ENCODE data around the gene ARHGAP27. TPM values are rescaled to one million over a fixed set of nuclear protein-coding genes. Genes with fewer than 3 reads are reported as not detected.
"Not testable (repeated sequence)": the region's sequence is repeated elsewhere in the genome, so short reads cannot be mapped to it uniquely, and the experiment has no call there.

ARHGAP27 gene
- total RNA-seq, 1 donor from 2014 or later = 15.1 TPM

DNA sequence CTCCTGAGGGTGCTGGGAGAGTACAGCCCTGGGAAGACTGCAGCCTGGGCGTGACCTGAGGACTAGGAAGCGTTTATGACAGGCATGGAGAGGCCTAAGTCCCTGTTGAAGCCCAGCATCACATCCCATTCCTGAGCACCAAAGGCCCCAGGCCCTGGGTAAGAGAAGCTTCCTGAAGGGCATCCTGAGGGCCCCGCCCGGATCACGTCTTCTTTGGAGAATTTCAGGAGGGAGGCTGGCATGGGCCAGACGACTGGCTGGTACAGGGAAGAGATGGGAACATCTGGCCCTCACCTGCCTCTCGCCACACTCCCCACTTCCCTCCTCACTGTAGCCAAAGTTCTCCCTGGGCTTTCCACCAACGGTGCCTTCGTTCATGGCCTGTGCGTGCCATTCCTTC is 11.6 kb upstream of the ARHGAP27 start:
- H3K27me3 ChIP-seq (ENCODE audit: low read depth); H3K27ac ChIP-seq (replicated peaks); H3K4me3 ChIP-seq; H3K9me3 ChIP-seq (replicated peaks); intact Hi-C loops (cut with micrococcal nuclease); DNase-seq: not testable (repeated sequence)
- peaks cover 40% of the 10 kb centered on the region for H3K4me1 ChIP-seq
- H3K36me3 ChIP-seq = peaks cover 29% of the 10 kb centered on the region

DNA sequence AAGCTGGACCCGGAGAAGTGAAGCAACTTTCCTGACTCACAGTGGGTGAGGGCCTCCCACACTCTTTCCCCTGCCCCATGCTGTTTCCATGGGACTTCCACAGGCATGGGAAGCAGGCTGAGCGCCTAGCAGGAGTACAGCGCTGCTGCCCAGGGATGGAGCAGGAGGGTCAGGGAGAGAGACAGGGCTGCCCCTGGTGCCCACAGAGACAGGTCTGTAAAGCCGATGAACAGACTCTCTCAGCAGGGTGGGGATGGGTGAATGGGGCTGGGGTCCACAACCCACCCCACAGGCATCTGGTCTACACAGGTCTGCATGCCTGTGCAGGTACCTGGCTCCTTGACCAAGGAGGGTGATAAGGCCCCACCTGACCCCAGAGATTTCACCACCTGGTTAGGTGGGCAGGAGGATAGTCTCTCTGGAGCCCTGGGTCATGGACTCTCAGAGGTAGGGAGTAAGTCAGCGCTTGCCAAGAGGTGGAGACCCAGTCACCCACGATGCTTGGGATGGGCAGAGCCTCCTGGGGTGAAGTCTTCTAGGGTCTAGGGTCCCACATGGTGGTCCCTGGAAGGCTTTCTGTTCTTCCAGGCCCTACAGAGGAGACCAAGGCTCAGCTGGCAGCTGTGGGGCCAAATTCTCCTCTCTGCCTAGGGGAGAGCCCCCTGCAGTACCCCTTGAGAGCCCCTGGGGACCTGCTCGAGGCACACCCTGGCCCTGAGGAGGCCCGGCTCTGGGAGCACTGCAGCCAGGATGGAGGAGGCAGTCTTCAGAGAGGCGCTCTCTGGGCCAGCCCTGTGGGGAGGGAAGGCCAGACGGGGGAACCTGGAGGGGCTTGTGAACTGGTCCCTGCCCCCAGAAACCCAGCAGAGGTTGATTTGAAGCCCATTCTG is 10.9 kb upstream of the ARHGAP27 start:
- DNase-seq; H3K27me3 ChIP-seq (ENCODE audit: low read depth); intact Hi-C loops (cut with micrococcal nuclease); H3K27ac ChIP-seq (replicated peaks); H3K4me3 ChIP-seq; H3K9me3 ChIP-seq (replicated peaks): not testable (repeated sequence)
- H3K36me3 ChIP-seq = peaks cover 32% of the 10 kb centered on the region
- peaks cover 40% of the 10 kb centered on the region for H3K4me1 ChIP-seq

DNA sequence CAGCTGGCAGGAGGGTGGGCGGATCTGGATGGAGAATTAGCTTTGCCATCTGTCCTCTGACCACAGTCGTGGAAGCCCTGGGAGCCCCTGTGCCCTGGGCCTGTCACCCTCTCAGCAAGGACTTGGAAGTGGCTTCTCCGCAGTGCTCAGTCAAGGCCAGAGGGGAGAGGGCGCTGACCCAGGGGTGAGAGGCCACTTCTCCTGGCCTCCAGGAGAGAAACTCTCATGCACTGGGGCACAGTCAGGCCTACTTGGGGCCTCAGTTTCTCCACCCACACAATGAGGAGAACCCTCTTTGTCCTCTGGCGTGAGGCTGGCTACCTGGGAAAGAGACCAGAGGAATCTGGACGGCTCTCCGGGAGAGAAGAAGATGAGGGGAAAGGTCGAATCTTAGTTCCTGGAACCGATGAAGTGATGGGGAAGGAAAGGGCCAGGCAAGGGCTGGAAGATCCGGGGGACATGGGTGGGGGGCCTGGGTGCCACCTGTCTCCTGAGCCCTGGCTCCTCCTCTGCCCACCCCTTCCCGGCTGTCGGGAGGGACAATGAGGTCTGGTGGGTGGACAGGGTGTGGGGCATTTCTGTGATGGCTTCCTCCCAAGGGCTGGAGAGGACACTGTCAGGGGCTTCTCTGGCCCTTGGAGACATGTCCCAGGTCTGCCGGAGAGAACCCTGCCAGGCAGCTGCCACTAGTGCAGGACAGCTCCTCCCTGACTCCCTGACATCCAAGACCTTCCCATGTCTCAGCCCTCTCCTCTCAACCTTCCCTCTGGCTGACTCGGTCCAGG is 9.0 kb upstream of the ARHGAP27 start:
- no peak for DNase-seq
- Histone ChIP-seq H3K27me3 (ENCODE audit: low read depth) (no peaks in the 10 kb centered on the region), H3K9me3 (replicated peaks) (no peaks in the 10 kb centered on the region), H3K27ac (replicated peaks) (no peak overlapping the region), H3K36me3 (peaks cover 46% of the 10 kb centered on the region), H3K4me3 (no peak overlapping the region), H3K4me1 (peaks cover 23% of the 10 kb centered on the region)
- intact Hi-C loops (cut with micrococcal nuclease) = no loop called here
- TF ChIP-seq, protein P1, sequence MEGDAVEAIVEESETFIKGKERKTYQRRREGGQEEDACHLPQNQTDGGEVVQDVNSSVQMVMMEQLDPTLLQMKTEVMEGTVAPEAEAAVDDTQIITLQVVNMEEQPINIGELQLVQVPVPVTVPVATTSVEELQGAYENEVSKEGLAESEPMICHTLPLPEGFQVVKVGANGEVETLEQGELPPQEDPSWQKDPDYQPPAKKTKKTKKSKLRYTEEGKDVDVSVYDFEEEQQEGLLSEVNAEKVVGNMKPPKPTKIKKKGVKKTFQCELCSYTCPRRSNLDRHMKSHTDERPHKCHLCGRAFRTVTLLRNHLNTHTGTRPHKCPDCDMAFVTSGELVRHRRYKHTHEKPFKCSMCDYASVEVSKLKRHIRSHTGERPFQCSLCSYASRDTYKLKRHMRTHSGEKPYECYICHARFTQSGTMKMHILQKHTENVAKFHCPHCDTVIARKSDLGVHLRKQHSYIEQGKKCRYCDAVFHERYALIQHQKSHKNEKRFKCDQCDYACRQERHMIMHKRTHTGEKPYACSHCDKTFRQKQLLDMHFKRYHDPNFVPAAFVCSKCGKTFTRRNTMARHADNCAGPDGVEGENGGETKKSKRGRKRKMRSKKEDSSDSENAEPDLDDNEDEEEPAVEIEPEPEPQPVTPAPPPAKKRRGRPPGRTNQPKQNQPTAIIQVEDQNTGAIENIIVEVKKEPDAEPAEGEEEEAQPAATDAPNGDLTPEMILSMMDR (IDR thresholded peaks at IDR 0.05; ENCODE audit: borderline replicate concordance) = no peak

DNA sequence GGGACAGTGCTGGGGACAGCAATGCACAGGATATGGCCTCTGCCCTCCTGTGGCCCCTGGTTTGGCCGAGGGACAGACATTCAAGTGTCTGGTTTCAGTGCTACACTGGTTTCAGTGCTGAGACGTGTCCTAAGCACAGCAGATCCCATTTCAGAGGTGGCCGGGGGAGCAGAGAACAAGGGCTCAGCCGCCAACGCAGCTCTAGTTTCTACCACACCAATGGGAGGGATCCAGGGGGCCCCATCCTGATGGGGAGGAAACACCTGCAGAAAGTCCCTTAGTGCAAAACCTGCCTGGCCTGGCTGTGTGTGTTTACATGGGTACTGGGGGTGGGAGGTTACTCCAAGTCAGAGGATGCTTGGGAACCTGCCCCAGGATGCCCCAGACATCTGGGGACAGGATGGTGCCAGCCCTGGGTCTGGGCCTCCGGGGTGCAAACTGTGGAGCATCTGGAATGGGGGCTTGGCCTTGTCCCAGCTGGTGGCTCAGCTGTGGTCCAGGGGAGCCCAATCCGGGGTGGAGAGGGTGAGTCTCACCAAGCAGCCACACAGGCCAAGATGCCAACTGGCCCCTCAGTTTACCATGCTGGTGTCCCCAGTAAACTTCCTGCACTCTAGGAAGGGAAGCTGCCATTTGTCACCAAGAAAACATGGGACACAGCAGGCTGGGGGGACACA is 8.3 kb upstream of the ARHGAP27 start:
- Histone ChIP-seq H3K4me1 (peaks cover 15% of the 10 kb centered on the region), H3K36me3 (peaks cover 54% of the 10 kb centered on the region)
- intact Hi-C loops (cut with micrococcal nuclease); H3K27ac ChIP-seq (replicated peaks); H3K9me3 ChIP-seq (replicated peaks); H3K27me3 ChIP-seq (ENCODE audit: low read depth); H3K4me3 ChIP-seq; DNase-seq: not testable (repeated sequence)

DNA sequence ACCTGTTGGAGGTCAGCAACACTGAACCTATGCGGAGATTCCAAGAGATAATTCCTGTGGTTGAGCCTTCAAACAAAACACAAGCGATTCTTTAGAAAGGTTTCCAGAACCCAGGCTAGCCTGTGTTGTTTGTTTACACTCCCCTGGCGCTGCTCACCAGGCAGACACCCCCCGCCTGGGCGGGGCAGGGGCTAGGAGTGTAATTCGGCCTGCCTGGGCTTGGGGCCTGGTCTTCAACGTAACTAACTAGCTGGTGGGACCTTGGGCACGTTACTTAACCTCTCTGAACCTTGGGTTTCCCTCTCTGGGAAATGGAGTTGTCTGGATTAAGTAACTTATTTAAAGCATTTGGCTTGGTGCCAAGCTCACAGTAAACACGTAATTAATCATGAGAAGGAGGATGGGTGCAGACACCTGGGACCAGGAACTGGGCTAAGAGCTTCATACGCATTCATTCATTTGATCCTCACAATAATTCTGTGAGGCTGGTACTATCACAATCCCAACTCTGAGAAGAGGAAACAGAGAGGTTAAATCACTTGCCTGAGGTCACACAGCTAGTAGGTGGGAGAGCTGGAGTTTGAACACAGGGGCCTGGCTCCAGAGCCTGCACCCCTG is 7.6 kb upstream of the ARHGAP27 start:
- peaks cover 9% of the 10 kb centered on the region for H3K4me1 ChIP-seq
- no peak overlapping the region for H3K27ac ChIP-seq (replicated peaks)
- TF ChIP-seq, protein P1 (IDR thresholded peaks at IDR 0.05; ENCODE audit: borderline replicate concordance) = no peak
- DNase-seq = no peak
- intact Hi-C loops (cut with micrococcal nuclease) = no loop called here
- peaks cover 58% of the 10 kb centered on the region for H3K36me3 ChIP-seq
- no peak overlapping the region for H3K4me3 ChIP-seq
- no peaks in the 10 kb centered on the region for H3K9me3 ChIP-seq (replicated peaks)
- no peaks in the 10 kb centered on the region for H3K27me3 ChIP-seq (ENCODE audit: low read depth)

DNA sequence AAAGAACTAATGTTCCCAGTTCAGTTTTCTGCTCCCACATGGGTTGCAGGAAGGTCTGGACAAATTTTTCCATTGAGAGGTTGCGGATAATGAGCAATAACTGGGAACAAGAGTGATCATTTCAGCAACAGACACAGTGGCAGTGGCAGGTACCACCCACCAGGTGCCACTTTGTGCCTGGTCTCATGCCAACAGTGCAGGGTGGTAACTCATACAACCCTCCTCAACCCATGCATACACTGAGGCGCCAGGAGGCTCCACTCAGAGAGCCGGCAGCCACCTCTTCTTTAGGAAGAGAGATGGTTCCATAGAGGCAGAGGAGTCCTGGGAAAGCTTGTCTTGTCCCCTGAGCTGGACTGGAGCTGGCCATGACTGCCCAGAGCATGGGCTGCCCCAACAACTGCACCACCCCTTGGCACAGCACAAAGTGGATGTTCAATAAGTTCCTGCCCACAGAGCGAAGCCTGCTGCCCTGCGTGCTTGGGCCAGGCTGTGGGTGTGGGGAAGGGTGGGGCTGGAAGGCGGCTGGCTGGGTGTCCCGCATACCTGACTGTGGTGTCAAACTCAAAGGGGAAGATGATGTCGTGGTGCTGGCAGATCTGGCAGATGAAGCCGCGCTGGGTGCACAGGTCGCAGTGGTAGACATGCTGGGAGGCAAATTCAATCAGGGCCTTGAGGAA is 6.4 kb upstream of the ARHGAP27 start:
- no peak for DNase-seq
- TF ChIP-seq, protein P1 (IDR thresholded peaks at IDR 0.05; ENCODE audit: borderline replicate concordance) = no peak

More for the DNA sequence above, 6.4 kb upstream of the ARHGAP27 start:
- Histone ChIP-seq H3K27ac (replicated peaks) (no peak overlapping the region), H3K36me3 (peaks cover 58% of the 10 kb centered on the region), H3K4me3 (no peak overlapping the region), H3K27me3 (ENCODE audit: low read depth) (no peaks in the 10 kb centered on the region), H3K4me1 (peaks cover 4% of the 10 kb centered on the region), H3K9me3 (replicated peaks) (no peaks in the 10 kb centered on the region)
- intact Hi-C loops (cut with micrococcal nuclease) = no loop called here

Measured in left ventricle myocardium inferior (tissue), 1 donor.